ENCODE measurements around the gene ZNF777.

Gene ZNF777

DNA sequence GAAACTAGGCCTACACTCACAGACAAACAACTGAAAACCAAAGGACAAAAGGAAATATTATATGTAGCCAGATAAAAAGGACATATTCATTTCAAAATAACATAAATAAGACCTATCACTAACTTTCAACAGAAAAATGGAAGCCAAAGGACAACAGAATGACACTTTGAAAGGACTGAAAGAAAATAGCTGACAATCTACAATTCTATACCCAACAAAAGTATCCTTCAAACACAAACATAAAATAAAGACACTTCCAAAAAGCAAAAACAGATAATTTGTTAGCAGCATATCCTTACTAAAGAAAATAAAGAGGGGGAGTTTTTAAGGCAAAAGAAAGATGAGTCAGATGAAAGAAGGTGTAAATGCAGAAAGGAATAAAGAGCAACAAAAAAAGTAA is 44.7 kb upstream of the ZNF777 start:
- Histone ChIP-seq H3K27ac (ENCODE audit: low read length) (no peak overlapping the region), H3K27me3 (ENCODE audit: insufficient read depth, low read length, poor library complexity) (no peaks in the 10 kb centered on the region), H3K79me2 (ENCODE audit: insufficient read depth, low read length) (no peaks in the 10 kb centered on the region), H3K9me3 (ENCODE audit: insufficient read depth, low read length, severe bottlenecking) (peaks cover 24% of the 10 kb centered on the region), H3K36me3 (ENCODE audit: insufficient read depth, low read length) (no peaks in the 10 kb centered on the region), H2AFZ (ENCODE audit: low read depth, low read length) (no peak overlapping the region), H3K4me2 (ENCODE audit: insufficient read depth, low read length) (no peak overlapping the region), H3K9ac (ENCODE audit: low read depth, low read length) (no peak overlapping the region), H4K20me1 (ENCODE audit: insufficient read depth, low read length) (no peaks in the 10 kb centered on the region), H3K4me3 (ENCODE audit: low read depth in 1 of 2, low read length in 2 of 2) (no peak overlapping the region), H3K4me1 (ENCODE audit: insufficient read depth, low read length) (no peaks in the 10 kb centered on the region)
- DNase-seq: no peak
- TF ChIP-seq, protein P1, sequence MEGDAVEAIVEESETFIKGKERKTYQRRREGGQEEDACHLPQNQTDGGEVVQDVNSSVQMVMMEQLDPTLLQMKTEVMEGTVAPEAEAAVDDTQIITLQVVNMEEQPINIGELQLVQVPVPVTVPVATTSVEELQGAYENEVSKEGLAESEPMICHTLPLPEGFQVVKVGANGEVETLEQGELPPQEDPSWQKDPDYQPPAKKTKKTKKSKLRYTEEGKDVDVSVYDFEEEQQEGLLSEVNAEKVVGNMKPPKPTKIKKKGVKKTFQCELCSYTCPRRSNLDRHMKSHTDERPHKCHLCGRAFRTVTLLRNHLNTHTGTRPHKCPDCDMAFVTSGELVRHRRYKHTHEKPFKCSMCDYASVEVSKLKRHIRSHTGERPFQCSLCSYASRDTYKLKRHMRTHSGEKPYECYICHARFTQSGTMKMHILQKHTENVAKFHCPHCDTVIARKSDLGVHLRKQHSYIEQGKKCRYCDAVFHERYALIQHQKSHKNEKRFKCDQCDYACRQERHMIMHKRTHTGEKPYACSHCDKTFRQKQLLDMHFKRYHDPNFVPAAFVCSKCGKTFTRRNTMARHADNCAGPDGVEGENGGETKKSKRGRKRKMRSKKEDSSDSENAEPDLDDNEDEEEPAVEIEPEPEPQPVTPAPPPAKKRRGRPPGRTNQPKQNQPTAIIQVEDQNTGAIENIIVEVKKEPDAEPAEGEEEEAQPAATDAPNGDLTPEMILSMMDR (IDR thresholded peaks at IDR 0.05; ENCODE audit: borderline replicate concordance, extremely low read depth, low read length, poor library complexity, severe bottlenecking): no peak
- TF ChIP-seq EZH2 (IDR thresholded peaks at IDR 0.05; ENCODE audit: borderline replicate concordance, low read depth, low read length, severe bottlenecking): no peak
- no peak for ATAC-seq (ENCODE audit: insufficient read depth, low read depth)

DNA sequence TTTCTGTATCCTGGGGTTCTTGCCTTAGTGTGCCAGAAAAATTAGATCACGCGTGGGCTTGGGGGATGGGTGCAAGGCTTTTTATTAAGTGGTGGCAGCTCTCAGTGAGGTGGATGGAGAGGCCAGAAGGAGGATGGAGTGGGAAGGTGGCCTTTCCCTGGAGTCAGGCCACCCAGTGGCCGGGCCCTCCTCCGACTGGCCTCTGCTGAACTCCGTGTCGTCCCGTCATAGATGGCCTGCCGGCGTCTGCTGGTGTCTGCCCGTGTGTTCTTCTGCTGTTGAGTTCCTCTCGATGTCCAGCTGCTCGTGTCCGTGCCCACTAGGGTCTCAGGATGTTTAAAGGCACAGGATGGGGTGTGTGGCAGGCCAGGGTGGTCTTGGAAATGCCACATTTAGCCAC is 40.8 kb upstream of the ZNF777 start:
- peaks cover 9% of the 10 kb centered on the region for H3K79me2 ChIP-seq (ENCODE audit: insufficient read depth, low read length)
- H4K20me1 ChIP-seq (ENCODE audit: insufficient read depth, low read length): no peaks in the 10 kb centered on the region
- H3K4me2 ChIP-seq (ENCODE audit: insufficient read depth, low read length): no peak overlapping the region
- H3K4me1 ChIP-seq (ENCODE audit: insufficient read depth, low read length): peaks cover 12% of the 10 kb centered on the region
- no peak for DNase-seq
- H3K36me3 ChIP-seq (ENCODE audit: insufficient read depth, low read length): no peaks in the 10 kb centered on the region; the same call in 1 of the 2 replicates
- TF ChIP-seq, protein P1 (IDR thresholded peaks at IDR 0.05; ENCODE audit: borderline replicate concordance, extremely low read depth, low read length, poor library complexity, severe bottlenecking): no peak
- no peak for TF ChIP-seq EZH2 (IDR thresholded peaks at IDR 0.05; ENCODE audit: borderline replicate concordance, low read depth, low read length, severe bottlenecking)
- no peak overlapping the region for H3K4me3 ChIP-seq (ENCODE audit: low read depth in 1 of 2, low read length in 2 of 2)
- no peak overlapping the region for H2AFZ ChIP-seq (ENCODE audit: low read depth, low read length)
- H3K9me3 ChIP-seq (ENCODE audit: insufficient read depth, low read length, severe bottlenecking): peaks cover 12% of the 10 kb centered on the region
- ATAC-seq (ENCODE audit: insufficient read depth, low read depth): no peak
- no peak overlapping the region for H3K27ac ChIP-seq (ENCODE audit: low read length)
- no peak overlapping the region for H3K9ac ChIP-seq (ENCODE audit: low read depth, low read length)
- no peaks in the 10 kb centered on the region for H3K27me3 ChIP-seq (ENCODE audit: insufficient read depth, low read length, poor library complexity)

DNA sequence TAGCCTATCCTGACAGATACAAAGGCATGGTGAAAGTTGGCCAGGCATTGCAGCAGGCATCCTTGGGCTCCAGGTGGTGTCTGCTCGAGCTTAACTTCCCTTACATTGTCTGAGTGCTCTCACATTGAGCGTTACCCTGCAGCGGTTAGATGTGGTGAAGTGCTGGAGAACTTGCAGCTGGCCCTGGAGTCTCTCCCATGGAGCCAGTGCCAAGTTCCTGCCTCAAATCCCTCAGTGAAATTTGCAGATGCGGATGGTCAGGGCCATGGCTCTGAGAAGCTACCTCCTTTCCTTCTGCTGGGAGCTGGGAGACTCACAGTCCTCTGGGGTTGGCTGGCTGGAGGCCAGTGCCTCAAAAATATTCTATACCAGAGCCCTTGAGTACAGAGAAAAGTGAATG is 40.0 kb upstream of the ZNF777 start:
- Histone ChIP-seq H3K4me2 (ENCODE audit: insufficient read depth, low read length) (no peak overlapping the region), H3K4me3 (ENCODE audit: low read depth in 1 of 2, low read length in 2 of 2) (no peak overlapping the region), H3K79me2 (ENCODE audit: insufficient read depth, low read length) (peaks cover 17% of the 10 kb centered on the region)

More for the DNA sequence above, 40.0 kb upstream of the ZNF777 start:
- H2AFZ ChIP-seq (ENCODE audit: low read depth, low read length): no peak overlapping the region
- peaks cover 6% of the 10 kb centered on the region for H3K9me3 ChIP-seq (ENCODE audit: insufficient read depth, low read length, severe bottlenecking)
- H3K27me3 ChIP-seq (ENCODE audit: insufficient read depth, low read length, poor library complexity): no peaks in the 10 kb centered on the region
- ATAC-seq (ENCODE audit: insufficient read depth, low read depth) (no peak), DNase-seq (no peak)
- TF ChIP-seq, protein P1 (IDR thresholded peaks at IDR 0.05; ENCODE audit: borderline replicate concordance, extremely low read depth, low read length, poor library complexity, severe bottlenecking): no peak
- no peak for TF ChIP-seq EZH2 (IDR thresholded peaks at IDR 0.05; ENCODE audit: borderline replicate concordance, low read depth, low read length, severe bottlenecking)
- H4K20me1 ChIP-seq (ENCODE audit: insufficient read depth, low read length): peaks cover 5% of the 10 kb centered on the region; the same call in 1 of the 2 replicates
- H3K27ac ChIP-seq (ENCODE audit: low read length): no peak overlapping the region
- no peak overlapping the region for H3K9ac ChIP-seq (ENCODE audit: low read depth, low read length)
- peaks cover 4% of the 10 kb centered on the region; the same call in 1 of the 2 replicates for H3K36me3 ChIP-seq (ENCODE audit: insufficient read depth, low read length)
- peaks cover 19% of the 10 kb centered on the region for H3K4me1 ChIP-seq (ENCODE audit: insufficient read depth, low read length)
